Measurements from ENCODE around the gene AADAT. TPM values are rescaled to one million over a fixed set of nuclear protein-coding genes. Genes with fewer than 3 reads are reported as not detected.
A peak's percentile ranks its signal among the peaks of the same experiment; 100 is the strongest.

The AADAT gene
- total RNA-seq, 3 donors from 2014 or later: 5.6 to 6.2 (median 5.9) TPM

DNA sequence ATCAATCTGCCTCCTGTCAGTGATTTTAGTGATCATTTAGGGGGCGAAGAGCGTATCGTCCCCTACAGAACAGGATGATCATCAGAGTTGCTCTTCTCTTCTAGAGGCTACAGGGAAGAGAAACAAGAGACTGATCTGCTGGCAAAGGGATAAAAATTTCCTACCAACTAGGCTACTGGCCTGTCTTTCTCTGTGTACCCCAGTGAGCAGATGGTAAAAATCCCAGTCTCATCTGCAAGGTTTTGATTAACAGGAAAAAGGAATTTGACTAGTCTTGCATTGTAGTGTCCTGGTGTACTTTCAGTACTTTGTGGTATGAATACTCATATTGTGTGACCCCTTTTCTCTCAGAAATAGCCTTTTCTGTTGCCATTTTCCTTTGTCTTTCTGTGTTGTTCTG lies 21.8 kb upstream of the AADAT start:
- no peaks in the 10 kb centered on the region for H3K9me3 ChIP-seq
- intact Hi-C loops (cut with DNase I; ENCODE audit: low total_unique reads): no loop called here
- no peaks in the 10 kb centered on the region for H3K36me3 ChIP-seq
- DNase-seq (ENCODE audit: low spot score in 2 of 2): no peak
- H3K27ac ChIP-seq: no peak overlapping the region
- H3K27me3 ChIP-seq: no peaks in the 10 kb centered on the region
- H3K4me3 ChIP-seq: no peak overlapping the region
- H3K4me1 ChIP-seq: no peaks in the 10 kb centered on the region
- TF ChIP-seq POLR2A (IDR thresholded peaks at IDR 0.05) (no peak), POLR2AphosphoS5 (IDR thresholded peaks at IDR 0.05) (no peak)
- TF ChIP-seq, protein P1, sequence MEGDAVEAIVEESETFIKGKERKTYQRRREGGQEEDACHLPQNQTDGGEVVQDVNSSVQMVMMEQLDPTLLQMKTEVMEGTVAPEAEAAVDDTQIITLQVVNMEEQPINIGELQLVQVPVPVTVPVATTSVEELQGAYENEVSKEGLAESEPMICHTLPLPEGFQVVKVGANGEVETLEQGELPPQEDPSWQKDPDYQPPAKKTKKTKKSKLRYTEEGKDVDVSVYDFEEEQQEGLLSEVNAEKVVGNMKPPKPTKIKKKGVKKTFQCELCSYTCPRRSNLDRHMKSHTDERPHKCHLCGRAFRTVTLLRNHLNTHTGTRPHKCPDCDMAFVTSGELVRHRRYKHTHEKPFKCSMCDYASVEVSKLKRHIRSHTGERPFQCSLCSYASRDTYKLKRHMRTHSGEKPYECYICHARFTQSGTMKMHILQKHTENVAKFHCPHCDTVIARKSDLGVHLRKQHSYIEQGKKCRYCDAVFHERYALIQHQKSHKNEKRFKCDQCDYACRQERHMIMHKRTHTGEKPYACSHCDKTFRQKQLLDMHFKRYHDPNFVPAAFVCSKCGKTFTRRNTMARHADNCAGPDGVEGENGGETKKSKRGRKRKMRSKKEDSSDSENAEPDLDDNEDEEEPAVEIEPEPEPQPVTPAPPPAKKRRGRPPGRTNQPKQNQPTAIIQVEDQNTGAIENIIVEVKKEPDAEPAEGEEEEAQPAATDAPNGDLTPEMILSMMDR (IDR thresholded peaks at IDR 0.05): no peak

DNA sequence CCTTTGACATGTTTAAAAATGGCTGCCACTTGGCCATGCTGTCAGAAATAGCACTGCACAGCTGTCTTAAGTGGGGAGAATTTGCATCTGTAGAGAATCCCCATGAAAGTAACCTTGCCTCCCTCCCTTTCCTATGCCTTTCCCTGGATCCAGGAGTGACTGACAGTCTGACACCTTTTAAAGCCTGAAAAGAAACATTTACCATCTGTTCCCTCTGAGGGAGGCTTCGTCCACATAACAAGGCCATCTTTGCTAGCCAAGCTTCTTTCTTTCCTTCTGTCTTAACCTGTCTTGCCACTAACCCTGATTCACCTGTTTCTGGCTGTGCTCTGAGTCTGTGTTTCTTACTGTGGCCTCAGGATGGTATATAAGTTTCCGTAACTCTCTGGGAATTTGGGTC lies 21.3 kb upstream of the AADAT start:
- Histone ChIP-seq H3K27me3 (no peaks in the 10 kb centered on the region), H3K4me1 (no peaks in the 10 kb centered on the region), H3K9me3 (no peaks in the 10 kb centered on the region), H3K27ac (no peak overlapping the region), H3K4me3 (no peak overlapping the region), H3K36me3 (no peaks in the 10 kb centered on the region)
- no peak for DNase-seq (ENCODE audit: low spot score in 2 of 2)
- TF ChIP-seq, protein P1 (IDR thresholded peaks at IDR 0.05): no peak
- no peak for TF ChIP-seq POLR2AphosphoS5 (IDR thresholded peaks at IDR 0.05)
- no peak for TF ChIP-seq POLR2A (IDR thresholded peaks at IDR 0.05)
- intact Hi-C loops (cut with DNase I; ENCODE audit: low total_unique reads): no loop called here

DNA sequence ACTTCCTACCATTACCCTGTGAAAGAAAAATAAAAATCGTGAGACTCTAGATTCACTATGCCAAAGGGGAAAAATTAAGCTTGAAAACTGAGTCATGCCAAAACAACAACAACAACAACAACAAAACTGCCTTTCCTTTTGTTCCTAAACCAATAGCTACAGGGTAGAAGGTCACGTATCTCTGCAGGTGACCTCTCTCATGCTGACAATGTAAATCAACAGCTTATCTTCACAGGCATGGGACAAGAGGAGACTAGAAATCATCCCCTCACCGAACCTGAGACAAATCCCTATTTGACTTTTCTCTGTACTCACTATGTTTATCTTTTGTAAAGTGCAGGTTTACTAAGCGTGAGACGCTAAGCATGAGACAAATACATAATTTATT lies 20.5 kb upstream of the AADAT start:
- H3K36me3 ChIP-seq: no peaks in the 10 kb centered on the region
- no peak overlapping the region for H3K27ac ChIP-seq
- H3K4me3 ChIP-seq: no peak overlapping the region
- no peaks in the 10 kb centered on the region for H3K27me3 ChIP-seq
- intact Hi-C loops (cut with DNase I; ENCODE audit: low total_unique reads): no loop called here
- H3K9me3 ChIP-seq: no peaks in the 10 kb centered on the region
- TF ChIP-seq POLR2A (IDR thresholded peaks at IDR 0.05) (no peak), POLR2AphosphoS5 (IDR thresholded peaks at IDR 0.05) (no peak)
- TF ChIP-seq, protein P1 (IDR thresholded peaks at IDR 0.05): no peak
- no peaks in the 10 kb centered on the region for H3K4me1 ChIP-seq
- no peak for DNase-seq (ENCODE audit: low spot score in 2 of 2)

DNA sequence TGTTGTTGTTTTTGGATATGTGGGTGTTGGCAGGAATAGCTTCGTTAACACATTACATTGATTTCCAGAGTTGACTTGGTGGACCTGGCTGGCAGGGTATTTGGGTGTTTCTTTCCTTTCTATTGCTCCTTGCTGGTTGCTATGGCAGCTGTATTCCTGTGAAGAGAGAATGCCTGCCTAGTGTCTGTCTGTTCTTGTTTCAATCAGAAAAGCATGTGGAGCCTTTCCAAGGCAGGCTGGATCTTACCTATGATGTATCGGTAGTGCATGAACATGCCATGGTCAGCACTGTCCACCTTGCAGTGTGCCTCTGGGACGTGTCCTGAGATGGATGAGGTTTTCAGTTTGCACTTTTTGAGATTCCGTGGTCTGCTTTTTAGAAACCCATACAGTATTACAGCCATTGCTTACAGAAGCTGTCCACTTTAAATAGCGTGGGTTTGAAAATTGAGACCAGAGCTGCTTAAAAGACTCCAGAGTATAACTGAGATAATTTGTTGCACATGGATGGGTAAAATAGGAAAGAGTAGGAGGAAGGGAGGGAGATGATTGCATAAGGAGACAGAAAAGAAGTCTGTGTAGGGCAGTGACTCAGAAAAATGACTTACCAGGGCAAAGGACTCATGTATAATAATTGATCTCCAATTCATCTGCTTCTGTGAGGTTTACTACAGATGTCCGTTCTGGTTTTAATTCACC lies 20.0 kb upstream of the AADAT start:
- TF ChIP-seq POLR2A (IDR thresholded peaks at IDR 0.05): no peak
- TF ChIP-seq, protein P1 (IDR thresholded peaks at IDR 0.05): no peak
- no peak for TF ChIP-seq POLR2AphosphoS5 (IDR thresholded peaks at IDR 0.05)
- no peak overlapping the region for H3K27ac ChIP-seq
- H3K9me3 ChIP-seq: no peaks in the 10 kb centered on the region
- H3K27me3 ChIP-seq: no peaks in the 10 kb centered on the region
- H3K4me1 ChIP-seq: no peaks in the 10 kb centered on the region
- H3K36me3 ChIP-seq: no peaks in the 10 kb centered on the region
- peak overlapping the region in 1 of 3 donors; percentile 44 for H3K4me3 ChIP-seq
- DNase-seq (ENCODE audit: low spot score in 2 of 2): no peak
- intact Hi-C loops (cut with DNase I; ENCODE audit: low total_unique reads): loop anchor here (5.0 kb wide), 1 partner anchor 333 kb away; no protein-coding TSS in a partner anchor

DNA sequence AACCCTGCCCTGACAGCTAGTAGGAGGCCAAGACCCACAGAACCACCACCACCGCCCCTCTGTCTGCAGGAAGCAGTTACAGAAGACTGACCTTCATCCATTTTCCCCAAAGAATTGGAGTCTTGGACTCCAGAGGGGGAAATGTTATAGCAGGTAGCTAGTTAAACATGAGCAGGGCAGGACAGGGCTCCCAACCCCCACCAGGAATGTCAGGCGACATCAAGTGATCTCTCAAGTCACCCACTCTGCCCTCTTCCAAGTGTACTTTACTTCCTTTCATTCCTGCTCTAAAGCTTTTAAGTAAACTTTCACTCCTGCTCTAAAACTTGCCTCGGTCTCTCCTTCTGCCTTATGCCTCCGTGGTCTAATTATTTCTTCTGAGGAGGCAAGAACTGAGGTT lies 17.1 kb upstream of the AADAT start:
- intact Hi-C loops (cut with DNase I; ENCODE audit: low total_unique reads): loop anchor here (5.0 kb wide), 1 partner anchor 335 kb away; no protein-coding TSS in a partner anchor
- H3K9me3 ChIP-seq: no peaks in the 10 kb centered on the region

More for the DNA sequence above, 17.1 kb upstream of the AADAT start:
- no peaks in the 10 kb centered on the region for H3K27me3 ChIP-seq
- no peak overlapping the region for H3K4me3 ChIP-seq
- H3K36me3 ChIP-seq: no peaks in the 10 kb centered on the region
- DNase-seq (ENCODE audit: low spot score in 2 of 2): no peak
- H3K27ac ChIP-seq: no peak overlapping the region
- TF ChIP-seq, protein P1 (IDR thresholded peaks at IDR 0.05): no peak
- TF ChIP-seq POLR2A (IDR thresholded peaks at IDR 0.05): no peak
- no peak for TF ChIP-seq POLR2AphosphoS5 (IDR thresholded peaks at IDR 0.05)
- H3K4me1 ChIP-seq: no peaks in the 10 kb centered on the region
